ENCODE data around the gene PIK3R4. TPM values are rescaled to one million over a fixed set of nuclear protein-coding genes. Genes with fewer than 3 reads are reported as not detected.

Gene PIK3R4
- total RNA-seq, 1 donor from 2014 or later: 26.6 TPM

GRCh38 chr3:130757611-130758150 is 11.1 kb upstream of the PIK3R4 start:
- no peaks in the 10 kb centered on the region for H3K4me1 Mint-ChIP-seq
- no peak for DNase-seq (ENCODE audit: low spot score in 2 of 2, unreplicated experiment in 2 of 2)
- H3K9me3 Mint-ChIP-seq: no peaks in the 10 kb centered on the region
- H3K4me3 Mint-ChIP-seq: no peak overlapping the region
- no peak for TF ChIP-seq CTCF (IDR thresholded peaks at IDR 0.05; ENCODE audit: unreplicated experiment)
- no peak overlapping the region for H3K27ac Mint-ChIP-seq
- peaks cover 12% of the 10 kb centered on the region for H3K27me3 Mint-ChIP-seq (ENCODE audit: low read depth)
- H3K36me3 Mint-ChIP-seq: no peaks in the 10 kb centered on the region

DNA sequence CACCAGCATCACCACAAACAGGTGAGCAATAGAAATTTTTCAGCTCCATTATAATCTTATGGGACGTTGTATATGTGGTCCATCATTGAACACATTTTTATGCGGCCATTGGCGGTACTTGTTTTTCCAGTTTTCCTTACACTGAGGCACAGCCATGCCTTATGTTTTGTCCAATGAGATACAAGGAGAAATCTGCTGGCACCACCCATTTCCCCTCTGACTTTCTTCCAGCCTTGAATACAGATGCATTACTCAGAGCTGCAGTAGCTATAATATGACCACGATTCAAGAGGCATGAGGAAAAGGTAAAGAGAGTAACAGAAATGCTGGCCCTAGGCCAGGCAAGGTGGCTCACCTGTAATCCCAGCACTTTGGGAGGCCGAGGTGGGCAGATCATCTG is 9.0 kb upstream of the PIK3R4 start:
- TF ChIP-seq CTCF (IDR thresholded peaks at IDR 0.05; ENCODE audit: unreplicated experiment): no peak
- H3K27ac Mint-ChIP-seq: no peak overlapping the region
- no peaks in the 10 kb centered on the region for H3K27me3 Mint-ChIP-seq (ENCODE audit: low read depth)
- no peaks in the 10 kb centered on the region for H3K36me3 Mint-ChIP-seq
- no peaks in the 10 kb centered on the region for H3K4me1 Mint-ChIP-seq
- no peak for DNase-seq (ENCODE audit: low spot score in 2 of 2, unreplicated experiment in 2 of 2)
- H3K9me3 Mint-ChIP-seq: no peaks in the 10 kb centered on the region
- no peak overlapping the region for H3K4me3 Mint-ChIP-seq

GRCh38 chr3:130748981-130749380 is 2.4 kb upstream of the PIK3R4 start:
- no peaks in the 10 kb centered on the region for H3K27me3 Mint-ChIP-seq (ENCODE audit: low read depth)
- TF ChIP-seq CTCF (IDR thresholded peaks at IDR 0.05; ENCODE audit: unreplicated experiment): no peak
- peaks cover 19% of the 10 kb centered on the region for H3K4me1 Mint-ChIP-seq
- H3K27ac Mint-ChIP-seq: no peak overlapping the region
- no peak for DNase-seq (ENCODE audit: low spot score in 2 of 2, unreplicated experiment in 2 of 2)
- no peaks in the 10 kb centered on the region for H3K9me3 Mint-ChIP-seq
- H3K36me3 Mint-ChIP-seq: peaks cover 4% of the 10 kb centered on the region
- no peak overlapping the region for H3K4me3 Mint-ChIP-seq

DNA sequence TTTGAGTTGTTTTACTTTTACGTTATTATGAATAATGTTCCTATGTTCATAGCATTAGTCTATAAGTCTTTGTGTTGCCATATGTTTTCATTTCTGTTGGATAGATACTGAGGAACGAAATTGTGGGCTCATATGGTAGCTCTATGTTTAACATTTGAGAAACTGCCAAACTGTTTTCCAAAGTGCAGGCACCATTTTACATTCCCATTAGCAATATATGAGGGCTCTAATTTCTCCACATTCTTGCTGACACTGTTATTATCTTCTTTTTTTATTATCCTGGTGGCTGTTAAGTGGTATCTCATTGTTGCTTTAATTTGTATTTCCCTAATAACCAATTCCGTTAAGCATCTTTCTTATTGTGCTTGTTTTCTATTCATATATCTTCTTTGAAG is 1.8 kb upstream of the PIK3R4 start:
- Mint-ChIP-seq H3K4me3 (peak overlapping the region; percentile 73), H3K27ac (peak overlapping the region; percentile 93), H3K36me3 (peaks cover 9% of the 10 kb centered on the region), H3K27me3 (ENCODE audit: low read depth) (no peaks in the 10 kb centered on the region), H3K4me1 (peaks cover 24% of the 10 kb centered on the region), H3K9me3 (no peaks in the 10 kb centered on the region)
- TF ChIP-seq CTCF (IDR thresholded peaks at IDR 0.05; ENCODE audit: unreplicated experiment): no peak
- DNase-seq (ENCODE audit: low spot score in 2 of 2, unreplicated experiment in 2 of 2): no peak

DNA sequence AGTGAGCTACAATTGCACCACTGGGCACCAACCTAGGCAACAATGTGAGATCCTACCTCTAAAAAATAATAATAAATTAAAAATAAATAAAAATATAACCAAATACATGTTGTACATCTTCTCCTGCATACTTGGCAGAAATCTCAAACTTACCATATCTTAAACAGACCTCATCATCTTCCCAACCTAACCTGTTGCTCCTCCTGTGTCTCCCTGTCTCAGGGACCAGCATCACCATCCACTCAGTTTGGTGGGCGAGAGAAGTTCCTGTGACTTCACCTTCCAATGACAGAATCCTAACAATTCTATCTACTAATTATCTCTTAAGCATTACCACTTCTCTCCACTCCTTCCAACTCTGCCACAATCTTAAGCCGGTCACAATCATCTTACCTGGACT is 3.3 kb downstream of the PIK3R4 start:
- DNase-seq (ENCODE audit: low spot score in 2 of 2, unreplicated experiment in 2 of 2): no peak
- H3K9me3 Mint-ChIP-seq: peaks cover 5% of the 10 kb centered on the region
- H3K36me3 Mint-ChIP-seq: peaks cover 33% of the 10 kb centered on the region
- H3K4me3 Mint-ChIP-seq: no peak overlapping the region
- peaks cover 43% of the 10 kb centered on the region for H3K4me1 Mint-ChIP-seq
- no peak overlapping the region for H3K27ac Mint-ChIP-seq
- H3K27me3 Mint-ChIP-seq (ENCODE audit: low read depth): no peaks in the 10 kb centered on the region
- no peak for TF ChIP-seq CTCF (IDR thresholded peaks at IDR 0.05; ENCODE audit: unreplicated experiment)
